ENCODE data around the gene APOC3.

Gene APOC3

GRCh38 chr11:116807601-116808261, 22.0 kb upstream of the APOC3 start:
- DNase-seq = no peak
- no peaks in the 10 kb centered on the region for H3K9me3 ChIP-seq (ENCODE audit: severe bottlenecking)
- no peaks in the 10 kb centered on the region for H3K36me3 ChIP-seq
- H3K27ac ChIP-seq = no peak overlapping the region
- no peaks in the 10 kb centered on the region for H3K27me3 ChIP-seq (ENCODE audit: insufficient read depth, low read depth, severe bottlenecking)
- H3K4me3 ChIP-seq (ENCODE audit: low read depth, low read length) = no peak overlapping the region
- TF ChIP-seq, protein P1, sequence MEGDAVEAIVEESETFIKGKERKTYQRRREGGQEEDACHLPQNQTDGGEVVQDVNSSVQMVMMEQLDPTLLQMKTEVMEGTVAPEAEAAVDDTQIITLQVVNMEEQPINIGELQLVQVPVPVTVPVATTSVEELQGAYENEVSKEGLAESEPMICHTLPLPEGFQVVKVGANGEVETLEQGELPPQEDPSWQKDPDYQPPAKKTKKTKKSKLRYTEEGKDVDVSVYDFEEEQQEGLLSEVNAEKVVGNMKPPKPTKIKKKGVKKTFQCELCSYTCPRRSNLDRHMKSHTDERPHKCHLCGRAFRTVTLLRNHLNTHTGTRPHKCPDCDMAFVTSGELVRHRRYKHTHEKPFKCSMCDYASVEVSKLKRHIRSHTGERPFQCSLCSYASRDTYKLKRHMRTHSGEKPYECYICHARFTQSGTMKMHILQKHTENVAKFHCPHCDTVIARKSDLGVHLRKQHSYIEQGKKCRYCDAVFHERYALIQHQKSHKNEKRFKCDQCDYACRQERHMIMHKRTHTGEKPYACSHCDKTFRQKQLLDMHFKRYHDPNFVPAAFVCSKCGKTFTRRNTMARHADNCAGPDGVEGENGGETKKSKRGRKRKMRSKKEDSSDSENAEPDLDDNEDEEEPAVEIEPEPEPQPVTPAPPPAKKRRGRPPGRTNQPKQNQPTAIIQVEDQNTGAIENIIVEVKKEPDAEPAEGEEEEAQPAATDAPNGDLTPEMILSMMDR (IDR thresholded peaks at IDR 0.05; ENCODE audit: low read depth, low read length) = no peak

GRCh38 chr11:116808262-116809175, 21.2 kb upstream of the APOC3 start:
- no peak for DNase-seq

GRCh38 chr11:116811194-116811593, 18.5 kb upstream of the APOC3 start:
- H3K27me3 ChIP-seq (ENCODE audit: insufficient read depth, low read depth, severe bottlenecking) = no peaks in the 10 kb centered on the region
- H3K27ac ChIP-seq = no peak overlapping the region
- H3K9me3 ChIP-seq (ENCODE audit: severe bottlenecking) = no peaks in the 10 kb centered on the region
- H3K36me3 ChIP-seq = no peaks in the 10 kb centered on the region
- TF ChIP-seq, protein P1 (IDR thresholded peaks at IDR 0.05; ENCODE audit: low read depth, low read length) = no peak
- no peak for DNase-seq
- H3K4me3 ChIP-seq (ENCODE audit: low read depth, low read length) = no peak overlapping the region

More at GRCh38 chr11:116808262-116809175, 21.2 kb upstream of the APOC3 start:
- Histone ChIP-seq H3K27me3 (ENCODE audit: insufficient read depth, low read depth, severe bottlenecking) (no peaks in the 10 kb centered on the region), H3K27ac (no peak overlapping the region), H3K9me3 (ENCODE audit: severe bottlenecking) (no peaks in the 10 kb centered on the region), H3K4me3 (ENCODE audit: low read depth, low read length) (no peak overlapping the region), H3K36me3 (no peaks in the 10 kb centered on the region)
- TF ChIP-seq, protein P1 (IDR thresholded peaks at IDR 0.05; ENCODE audit: low read depth, low read length) = no peak

- H3K27me3 ChIP-seq (ENCODE audit: insufficient read depth, low read depth, severe bottlenecking) = no peaks in the 10 kb centered on the region
- DNase-seq = no peak
- H3K27ac ChIP-seq = no peak overlapping the region
- H3K9me3 ChIP-seq (ENCODE audit: severe bottlenecking) = no peaks in the 10 kb centered on the region
- TF ChIP-seq, protein P1 (IDR thresholded peaks at IDR 0.05; ENCODE audit: low read depth, low read length) = no peak
- no peaks in the 10 kb centered on the region for H3K36me3 ChIP-seq
- H3K4me3 ChIP-seq (ENCODE audit: low read depth, low read length) = no peak overlapping the region
Observed at GRCh38 chr11:116812109-116812508, 17.6 kb upstream of the APOC3 start.

- TF ChIP-seq, protein P1 (IDR thresholded peaks at IDR 0.05; ENCODE audit: low read depth, low read length) = no peak
- H3K27ac ChIP-seq = no peak overlapping the region
- no peaks in the 10 kb centered on the region for H3K27me3 ChIP-seq (ENCODE audit: insufficient read depth, low read depth, severe bottlenecking)
- no peak for DNase-seq
- H3K36me3 ChIP-seq = no peaks in the 10 kb centered on the region
- no peaks in the 10 kb centered on the region for H3K9me3 ChIP-seq (ENCODE audit: severe bottlenecking)
- no peak overlapping the region for H3K4me3 ChIP-seq (ENCODE audit: low read depth, low read length)
Observed at GRCh38 chr11:116813170-116813569, 16.5 kb upstream of the APOC3 start.

Data from WERI-Rb-1 (cell line).